Measurements from ENCODE around the gene DUSP10. TPM values are rescaled to one million over a fixed set of nuclear protein-coding genes. Genes with fewer than 3 reads are reported as not detected.

The DUSP10 gene
- total RNA-seq, result 10 to 100 TPM in 2 of 4 donors, 1 to 10 TPM in 2; 6.8 to 12.9 (median 9.0) TPM

DNA sequence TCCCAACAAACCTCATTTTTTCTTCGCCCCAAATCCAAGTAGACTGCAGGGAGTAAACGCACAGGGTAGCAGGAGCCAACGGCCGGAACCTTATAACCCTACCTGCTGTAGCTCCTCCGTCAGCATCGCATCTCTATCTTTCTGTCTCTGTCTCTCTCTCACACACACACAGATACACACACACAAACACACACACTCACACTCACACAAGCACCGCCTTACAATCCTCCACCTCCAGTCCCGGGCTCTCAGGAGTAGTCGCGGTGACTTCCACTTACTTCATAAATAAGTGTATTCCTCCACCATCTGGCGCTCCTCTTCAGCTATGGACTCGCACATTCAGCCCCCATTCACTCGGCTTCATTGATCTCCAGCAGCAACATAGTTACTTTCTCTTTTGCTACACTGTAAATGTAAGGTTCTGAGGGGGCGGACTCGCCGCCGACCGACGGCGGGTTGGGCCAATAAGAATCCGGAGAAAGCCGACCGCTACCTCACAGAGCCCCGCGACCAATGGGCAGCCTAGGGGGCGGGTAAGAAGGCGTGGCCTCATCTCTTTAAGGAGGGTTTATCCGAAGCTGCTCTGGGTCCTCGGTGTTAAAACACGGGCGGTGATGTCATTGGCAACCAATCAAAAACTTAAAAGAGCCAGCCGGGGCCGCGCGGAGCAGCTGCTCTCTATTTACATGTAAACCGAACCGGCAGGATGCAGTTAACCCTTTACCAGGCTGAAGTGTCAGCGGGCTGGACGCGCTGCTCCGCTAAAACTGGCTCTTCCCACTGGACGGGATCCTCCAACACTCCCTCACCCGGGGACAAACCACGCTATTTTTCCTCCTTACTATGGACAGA lies at the start of gene DUSP10:
Gene DUSP10, minus strand, starts transcription at position 387 of the 852 bp plus-strand sequence. CDS start 2,345 bp downstream, outside the sequence.
- TF ChIP-seq, protein P1, sequence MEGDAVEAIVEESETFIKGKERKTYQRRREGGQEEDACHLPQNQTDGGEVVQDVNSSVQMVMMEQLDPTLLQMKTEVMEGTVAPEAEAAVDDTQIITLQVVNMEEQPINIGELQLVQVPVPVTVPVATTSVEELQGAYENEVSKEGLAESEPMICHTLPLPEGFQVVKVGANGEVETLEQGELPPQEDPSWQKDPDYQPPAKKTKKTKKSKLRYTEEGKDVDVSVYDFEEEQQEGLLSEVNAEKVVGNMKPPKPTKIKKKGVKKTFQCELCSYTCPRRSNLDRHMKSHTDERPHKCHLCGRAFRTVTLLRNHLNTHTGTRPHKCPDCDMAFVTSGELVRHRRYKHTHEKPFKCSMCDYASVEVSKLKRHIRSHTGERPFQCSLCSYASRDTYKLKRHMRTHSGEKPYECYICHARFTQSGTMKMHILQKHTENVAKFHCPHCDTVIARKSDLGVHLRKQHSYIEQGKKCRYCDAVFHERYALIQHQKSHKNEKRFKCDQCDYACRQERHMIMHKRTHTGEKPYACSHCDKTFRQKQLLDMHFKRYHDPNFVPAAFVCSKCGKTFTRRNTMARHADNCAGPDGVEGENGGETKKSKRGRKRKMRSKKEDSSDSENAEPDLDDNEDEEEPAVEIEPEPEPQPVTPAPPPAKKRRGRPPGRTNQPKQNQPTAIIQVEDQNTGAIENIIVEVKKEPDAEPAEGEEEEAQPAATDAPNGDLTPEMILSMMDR (IDR thresholded peaks at IDR 0.05; ENCODE audit: low read depth), result no peak

DNA sequence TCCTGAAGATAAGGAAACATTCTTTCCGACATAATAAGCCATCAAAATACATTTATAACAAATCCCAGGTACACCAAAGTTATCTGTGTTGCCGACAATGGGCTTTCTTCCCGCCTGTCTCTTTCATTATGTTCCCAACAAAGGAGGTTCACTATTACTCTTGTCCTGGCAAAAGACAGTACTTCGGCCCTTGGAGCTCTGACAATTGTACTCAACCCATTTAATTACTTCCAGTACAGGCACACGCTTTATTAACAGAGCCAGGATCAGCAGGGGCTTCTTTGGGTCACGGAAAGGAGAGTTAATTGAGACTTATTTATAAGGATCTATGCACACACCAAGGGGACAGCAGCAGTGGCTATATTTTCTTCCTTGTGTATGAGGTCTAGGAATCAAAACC lies 46.6 kb upstream of the DUSP10 start:
- TF ChIP-seq, protein P1 (IDR thresholded peaks at IDR 0.05; ENCODE audit: low read depth), result no peak

DNA sequence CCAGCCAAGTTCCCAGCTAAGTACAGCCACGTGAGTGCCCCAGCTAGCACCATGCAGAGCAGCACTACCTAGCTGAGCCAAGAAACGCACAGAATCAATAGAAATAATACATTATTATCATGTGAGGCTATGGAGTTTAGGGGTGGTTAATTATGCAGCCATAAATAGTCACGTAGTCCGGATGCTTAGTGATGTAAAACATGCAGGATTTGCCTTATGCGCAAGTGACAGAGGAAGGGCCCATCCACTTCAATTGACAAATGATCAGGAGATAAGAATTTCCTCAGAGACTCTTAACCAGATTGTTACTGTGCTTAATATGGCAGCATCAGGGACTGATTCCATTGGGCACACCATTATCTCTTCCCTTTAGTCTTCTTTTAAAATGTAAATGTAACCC lies 44.8 kb upstream of the DUSP10 start:
- TF ChIP-seq, protein P1 (IDR thresholded peaks at IDR 0.05; ENCODE audit: low read depth), result no peak

DNA sequence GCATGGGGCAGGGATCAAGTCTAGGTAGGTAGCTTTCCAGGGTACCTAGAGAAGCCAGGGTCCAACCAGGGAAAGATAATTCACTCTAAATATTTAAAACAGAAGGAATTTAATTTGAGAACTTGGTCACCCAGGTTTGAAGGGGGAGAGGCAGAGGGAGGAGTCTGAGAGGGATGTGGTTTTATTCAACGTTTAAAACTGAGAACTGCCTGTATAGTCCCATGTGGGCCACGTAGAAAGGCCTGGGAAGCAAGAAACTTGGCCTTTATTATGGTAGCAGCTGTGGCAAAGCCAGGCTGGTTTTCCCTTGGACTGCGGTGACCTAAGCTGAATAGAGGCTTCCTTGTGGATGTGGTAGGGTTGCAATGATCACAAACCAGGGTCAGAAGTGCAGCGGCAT lies 42.0 kb upstream of the DUSP10 start:
- TF ChIP-seq, protein P1 (IDR thresholded peaks at IDR 0.05; ENCODE audit: low read depth), result no peak

DNA sequence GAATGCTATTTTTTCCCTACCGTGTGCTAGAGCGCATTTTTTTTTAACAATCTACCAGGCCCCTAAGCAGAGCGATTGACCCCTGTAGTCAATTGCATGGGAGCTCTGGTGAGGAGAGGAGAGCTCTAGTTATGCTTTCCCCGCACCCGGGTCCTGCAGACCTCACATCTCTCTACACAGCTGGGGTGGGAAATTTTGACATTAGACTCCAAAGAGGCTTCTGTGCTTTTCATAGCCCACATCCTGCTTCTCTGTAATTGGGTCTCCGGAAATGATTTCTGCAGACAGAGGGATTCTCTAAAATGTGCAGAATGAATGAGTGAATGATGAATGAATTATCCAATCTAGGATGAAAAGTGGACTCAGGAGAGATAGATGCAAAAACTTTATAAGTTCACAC lies 41.5 kb upstream of the DUSP10 start:
- TF ChIP-seq, protein P1 (IDR thresholded peaks at IDR 0.05; ENCODE audit: low read depth), result no peak

DNA sequence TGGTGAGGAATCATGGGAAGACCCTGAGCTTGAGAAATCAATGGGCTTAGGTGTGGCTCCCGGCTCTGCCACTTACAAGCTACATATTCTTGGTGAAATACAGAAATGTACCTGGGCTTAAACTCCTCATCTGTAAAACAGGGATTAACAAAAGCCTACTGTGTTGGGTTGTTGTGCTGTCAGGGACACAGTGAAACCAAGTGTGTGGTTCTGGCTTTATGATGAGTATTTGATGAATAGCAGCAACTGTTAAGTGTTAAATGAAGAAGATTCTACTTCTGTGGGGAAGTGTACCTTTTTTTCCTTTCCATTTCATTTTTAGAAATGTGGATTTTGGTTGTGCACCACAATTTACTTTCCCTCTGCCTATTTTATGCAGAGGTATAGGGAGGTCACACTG lies 41.1 kb upstream of the DUSP10 start:
- TF ChIP-seq, protein P1 (IDR thresholded peaks at IDR 0.05; ENCODE audit: low read depth), result no peak

DNA sequence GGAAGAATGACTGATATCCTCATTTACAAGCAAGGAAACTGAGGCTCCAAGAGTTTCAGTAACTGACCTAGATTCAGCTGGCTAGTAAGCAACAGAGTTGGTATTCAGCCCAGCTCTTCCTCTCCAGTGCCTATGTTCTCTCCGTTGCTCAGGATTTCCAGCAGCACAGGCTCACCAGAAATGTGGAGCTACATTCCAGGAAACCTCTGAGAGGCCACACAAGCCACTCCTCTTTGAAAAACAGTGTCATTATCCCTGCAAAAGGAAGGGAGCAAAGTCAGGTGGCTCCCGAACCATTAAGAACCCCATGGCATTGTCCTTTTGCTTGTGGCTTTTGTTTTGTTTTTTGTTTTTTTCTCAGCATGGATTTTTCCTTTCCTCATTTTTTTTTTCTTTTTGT lies 40.6 kb upstream of the DUSP10 start:
- TF ChIP-seq, protein P1 (IDR thresholded peaks at IDR 0.05; ENCODE audit: low read depth), result no peak
